Lower lobe of right lung (tissue), 2 donors: ENCODE results near the gene TPK1. TPM values are rescaled to one million over a fixed set of nuclear protein-coding genes. Genes with fewer than 3 reads are reported as not detected.

Source experiments
- ATAC-seq, 2 donors: fragments of 200-7000 bp; cut with Tn5 transposase; one replicate each; pipeline ENCODE4 v1.9.1; 2020 to 2022; ENCODE audit warnings: mild to moderate bottlenecking in 2 of 2, moderate library complexity in 2 of 2
- DNase-seq: peaks from one replicate; pipeline ENCODE4 v3.0.0-alpha.2; 2020
- H3K27ac ChIP-seq: fragments of 200-600 bp; one replicate; pipeline ENCODE4 v1.8.0; 2022
- H3K27me3 ChIP-seq: fragments of 200-600 bp; one replicate; pipeline ENCODE4 v1.8.0; 2022; ENCODE audit warnings: low read depth
- H3K36me3 ChIP-seq: fragments of 200-600 bp; one replicate; pipeline ENCODE4 v1.8.0; 2022; ENCODE audit warnings: mild to moderate bottlenecking
- H3K4me1 ChIP-seq: fragments of 200-600 bp; one replicate; pipeline ENCODE4 v1.8.0; 2022
- H3K4me3 ChIP-seq: fragments of 200-600 bp; one replicate; pipeline ENCODE4 v1.8.0; 2022; ENCODE audit warnings: mild to moderate bottlenecking
- H3K9me3 ChIP-seq: fragments of 200-600 bp; one replicate; pipeline ENCODE4 v1.8.0; 2022
- intact Hi-C: fragments of 100-400 bp; cut with DNase I; formaldehyde crosslinking; loops from one replicate; pipeline ENCODE4 v1.11.0; 2022
- total RNA-seq: library from RNA; stranded (reverse); fragmentation: NEBNext Ultra II Directional; extraction: Animal tissue kit (Norgen Biotek cat#: 25700); gene quantifications from one replicate; pipeline ENCODE4 v1.2.1, GENCODE V29; 2021
- TF ChIP-seq, protein P1 (sequence below): fragments of 200-600 bp; IDR thresholded peaks from one replicate; pipeline ENCODE4 v1.8.0; 2022; ENCODE audit warnings: antibody characterized with exemption, mild to moderate bottlenecking
- donor health status: DM: no; HTN: yes; CAD: no; lungs with severe emphysema.

The TPK1 gene
- total RNA-seq, 1 donor from 2014 or later, result 9.0 TPM

DNA sequence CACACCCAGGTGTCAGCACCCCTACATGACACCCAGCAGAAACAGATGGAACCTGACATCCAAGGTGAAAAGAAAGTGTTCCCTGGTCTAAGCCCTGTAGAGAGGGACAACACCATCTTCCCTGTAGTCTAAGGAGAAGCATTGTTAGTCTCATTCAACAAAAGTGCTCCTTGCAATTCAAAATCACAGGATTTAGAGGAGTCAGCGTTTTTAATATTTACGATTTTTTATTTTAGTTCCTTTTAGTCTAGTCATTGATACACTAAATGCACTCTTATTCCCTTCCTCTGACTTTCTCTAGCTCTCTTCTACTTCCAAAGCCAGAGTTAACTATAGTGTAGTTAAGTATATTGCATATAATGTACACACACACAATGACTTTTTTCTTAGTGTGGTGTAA, 163.0 kb downstream of the TPK1 start:
- TF ChIP-seq, protein P1, sequence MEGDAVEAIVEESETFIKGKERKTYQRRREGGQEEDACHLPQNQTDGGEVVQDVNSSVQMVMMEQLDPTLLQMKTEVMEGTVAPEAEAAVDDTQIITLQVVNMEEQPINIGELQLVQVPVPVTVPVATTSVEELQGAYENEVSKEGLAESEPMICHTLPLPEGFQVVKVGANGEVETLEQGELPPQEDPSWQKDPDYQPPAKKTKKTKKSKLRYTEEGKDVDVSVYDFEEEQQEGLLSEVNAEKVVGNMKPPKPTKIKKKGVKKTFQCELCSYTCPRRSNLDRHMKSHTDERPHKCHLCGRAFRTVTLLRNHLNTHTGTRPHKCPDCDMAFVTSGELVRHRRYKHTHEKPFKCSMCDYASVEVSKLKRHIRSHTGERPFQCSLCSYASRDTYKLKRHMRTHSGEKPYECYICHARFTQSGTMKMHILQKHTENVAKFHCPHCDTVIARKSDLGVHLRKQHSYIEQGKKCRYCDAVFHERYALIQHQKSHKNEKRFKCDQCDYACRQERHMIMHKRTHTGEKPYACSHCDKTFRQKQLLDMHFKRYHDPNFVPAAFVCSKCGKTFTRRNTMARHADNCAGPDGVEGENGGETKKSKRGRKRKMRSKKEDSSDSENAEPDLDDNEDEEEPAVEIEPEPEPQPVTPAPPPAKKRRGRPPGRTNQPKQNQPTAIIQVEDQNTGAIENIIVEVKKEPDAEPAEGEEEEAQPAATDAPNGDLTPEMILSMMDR, result no peak
- no peak for ATAC-seq
- DNase-seq, result no peak
- Histone ChIP-seq H3K27ac (no peak overlapping the region), H3K4me3 (no peak overlapping the region), H3K4me1 (no peaks in the 10 kb centered on the region), H3K27me3 (no peaks in the 10 kb centered on the region), H3K9me3 (no peaks in the 10 kb centered on the region), H3K36me3 (no peaks in the 10 kb centered on the region)
- intact Hi-C loops, result no loop called here

DNA sequence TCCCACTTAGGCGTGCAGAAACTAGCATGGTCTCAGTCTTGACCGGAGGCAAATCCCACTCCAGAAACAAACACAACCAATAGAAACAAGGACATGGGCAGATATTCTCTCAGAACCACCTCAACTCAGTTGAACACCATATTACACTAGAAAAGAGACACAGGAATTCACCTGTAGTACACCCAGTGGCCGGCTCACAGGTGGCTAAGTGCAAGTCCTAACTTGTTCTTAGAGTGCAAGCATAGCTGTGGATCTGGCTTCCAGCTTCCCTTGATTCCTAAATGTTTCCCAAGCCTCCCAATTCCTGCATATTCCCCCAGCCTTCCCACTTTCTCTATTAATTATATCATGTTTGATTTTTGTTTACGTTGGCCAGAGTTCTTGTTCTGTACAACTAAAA, 164.4 kb downstream of the TPK1 start:
- H3K36me3 ChIP-seq, result no peaks in the 10 kb centered on the region
- TF ChIP-seq, protein P1, result no peak
- no peaks in the 10 kb centered on the region for H3K27me3 ChIP-seq
- ATAC-seq (no peak), DNase-seq (no peak)
- H3K4me1 ChIP-seq, result no peaks in the 10 kb centered on the region
- no peak overlapping the region for H3K4me3 ChIP-seq
- intact Hi-C loops, result no loop called here
- H3K9me3 ChIP-seq, result no peaks in the 10 kb centered on the region
- no peak overlapping the region for H3K27ac ChIP-seq

DNA sequence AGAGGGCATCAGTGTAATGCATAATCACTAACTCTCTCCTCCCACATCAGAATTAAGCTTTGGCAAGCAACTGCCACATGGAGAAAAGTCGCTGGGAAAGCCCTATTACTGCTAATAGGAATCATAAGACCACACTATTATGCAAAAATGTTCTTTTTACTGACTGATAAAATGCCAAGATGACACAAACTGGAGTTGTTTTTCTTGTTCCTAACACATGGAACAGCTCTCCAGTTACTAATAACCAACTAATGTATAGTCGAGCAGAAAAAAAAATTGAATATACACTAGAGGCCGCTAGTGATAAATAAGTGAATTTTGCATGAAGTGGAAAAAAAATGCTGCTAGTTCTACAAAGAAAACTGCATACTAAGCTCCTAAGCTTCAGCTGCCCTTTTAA, 165.6 kb downstream of the TPK1 start:
- Histone ChIP-seq H3K4me1 (no peaks in the 10 kb centered on the region), H3K9me3 (no peaks in the 10 kb centered on the region), H3K27ac (no peak overlapping the region), H3K4me3 (no peak overlapping the region), H3K36me3 (no peaks in the 10 kb centered on the region), H3K27me3 (no peaks in the 10 kb centered on the region)
- no peak for DNase-seq
- intact Hi-C loops, result no loop called here
- no peak for ATAC-seq
- TF ChIP-seq, protein P1, result no peak

DNA sequence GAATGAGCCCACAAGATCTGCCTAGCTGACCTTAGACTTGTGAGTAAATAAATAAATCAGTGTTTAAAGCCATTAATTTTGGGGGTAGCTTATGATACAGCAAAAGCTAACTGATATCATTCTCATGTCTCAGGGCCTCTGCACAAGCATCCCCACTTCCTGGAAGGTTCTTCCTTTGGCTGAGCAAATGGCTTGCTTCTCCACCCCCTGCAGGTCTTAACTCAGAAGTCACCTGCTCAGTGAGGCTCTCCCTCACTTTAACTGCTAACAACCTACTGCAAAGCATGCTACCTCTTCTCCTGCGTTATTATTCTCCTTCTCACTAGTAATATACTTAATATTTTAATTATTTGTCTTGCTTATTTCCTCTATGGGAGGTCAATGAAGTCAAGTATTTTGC, 167.3 kb downstream of the TPK1 start:
- ATAC-seq, result no peak
- Histone ChIP-seq H3K27ac (no peak overlapping the region), H3K9me3 (no peaks in the 10 kb centered on the region), H3K27me3 (no peaks in the 10 kb centered on the region), H3K4me3 (no peak overlapping the region), H3K4me1 (no peaks in the 10 kb centered on the region), H3K36me3 (no peaks in the 10 kb centered on the region)
- intact Hi-C loops, result no loop called here
- DNase-seq, result no peak
- TF ChIP-seq, protein P1, result no peak

DNA sequence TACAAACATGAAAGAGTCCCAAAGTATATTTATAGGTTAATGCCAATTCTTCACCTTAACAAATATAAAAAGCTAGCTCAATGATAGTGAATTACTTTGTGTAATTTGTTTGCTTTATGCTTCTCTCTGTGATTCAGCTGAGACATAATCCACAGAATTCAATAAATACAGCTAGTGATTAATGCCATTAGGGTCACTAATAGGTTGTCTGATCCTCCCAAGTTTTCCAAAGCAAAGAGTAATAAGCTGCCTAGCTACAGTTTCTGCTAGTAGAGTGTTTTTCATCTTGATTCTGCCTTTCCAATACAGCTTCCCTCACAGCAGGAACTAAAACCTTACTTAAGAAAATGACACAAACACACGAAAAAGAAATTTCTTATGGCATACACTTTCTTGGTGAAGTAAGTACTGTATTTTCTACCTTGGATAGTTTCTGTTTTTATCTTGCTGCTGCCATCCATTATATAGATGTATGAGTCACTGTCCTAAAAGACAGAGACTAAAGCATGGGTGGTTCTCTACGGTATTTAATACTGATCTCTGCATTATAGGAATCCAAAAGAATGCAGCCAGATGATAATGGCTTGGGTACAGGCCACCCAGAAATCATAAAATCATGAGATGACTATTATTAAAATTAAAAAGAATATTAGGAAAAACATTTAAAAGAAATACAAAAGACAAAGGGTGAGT, 170.0 kb downstream of the TPK1 start:
- DNase-seq (no peak), ATAC-seq (no peak)
- Histone ChIP-seq H3K27me3 (no peaks in the 10 kb centered on the region), H3K36me3 (no peaks in the 10 kb centered on the region), H3K27ac (no peak overlapping the region), H3K4me1 (no peaks in the 10 kb centered on the region), H3K4me3 (no peak overlapping the region), H3K9me3 (no peaks in the 10 kb centered on the region)
- intact Hi-C loops, result no loop called here
- TF ChIP-seq, protein P1, result no peak
